Hair follicle dermal papilla cell (primary cell): ENCODE results near the gene PSME1. TPM values are rescaled to one million over a fixed set of nuclear protein-coding genes. Genes with fewer than 3 reads are reported as not detected.

Experiments
- small RNA-seq: library from RNA; depleted of rRNA; stranded (forward); fragments of <200 nt; gene quantifications from one replicate; pipeline ENCODE3, GENCODE V24; 2012
- total RNA-seq: library from RNA; depleted of rRNA; stranded (reverse); fragments of >200 nt; gene quantifications from 2 replicates; pipeline ENCODE4 v1.2.3, GENCODE V29; 2012

Gene PSME1
- 114 and 128 TPM in 2 replicates for total RNA-seq

GRCh38 chr14:24135834-24136683 is at the start of gene PSME1:
PSME1 (plus strand) TSS chr14:24136194; CDS start chr14:24136263, 69 bp downstream.

GRCh38 chr14:24093901-24094840 is 41.8 kb upstream of the PSME1 start, which contains the start of gene PCK2:
PCK2 (plus strand) TSS chr14:24094311; CDS start chr14:24094406, 95 bp downstream.

GRCh38 chr14:24114532-24115421 is 21.2 kb upstream of the PSME1 start, which contains the start of the genes DCAF11 and NRL:
DCAF11 (plus strand) TSS chr14:24114777; CDS start chr14:24115595, 818 bp downstream.
NRL (minus strand) TSS chr14:24114949; CDS start chr14:24082848, 32,101 bp downstream.

GRCh38 chr14:24130380-24130716 is 5.6 kb upstream of the PSME1 start, which contains the start of gene FITM1:
FITM1 (plus strand) TSS chr14:24130659; CDS start chr14:24131564, 905 bp downstream.

GRCh38 chr14:24141097-24141880 is 5.3 kb downstream of the PSME1 start, which contains the start of gene EMC9:
EMC9 (minus strand) TSS chr14:24141591; CDS start chr14:24141304, 287 bp downstream.

GRCh38 chr14:24146453-24146977 is 10.5 kb downstream of the PSME1 start, which contains the start of gene PSME2:
PSME2 (minus strand) TSS chr14:24146610; CDS start chr14:24146581, 29 bp downstream.

GRCh38 chr14:24146978-24147760 is 11.2 kb downstream of the PSME1 start, which contains the start of gene RNF31:
RNF31 (plus strand) TSS chr14:24147498; CDS start chr14:24147699, 201 bp downstream.

GRCh38 chr14:24160850-24161804 is 25.1 kb downstream of the PSME1 start, which contains the start of gene IRF9:
IRF9 (plus strand) TSS chr14:24161265; CDS start chr14:24162145, 880 bp downstream.

GRCh38 chr14:24171422-24172260 is 35.6 kb downstream of the PSME1 start, which contains the start of gene REC8:
REC8 (plus strand) TSS chr14:24172080; CDS start chr14:24172553, 473 bp downstream.

Small RNA genes within 50 kb of the gene (small RNA-seq; reads per million reads assigned to genes)
- gene IPO4 (not detected), gene IRF9 (not detected), gene RNA5SP383 (not detected)

Other genes with a start within 250 kb of the PSME1 start
- 30.2 and 31.8 TPM in 2 replicates for gene DHRS4, start 182.4 kb upstream of the PSME1 start, total RNA-seq
- 6.8 and 8.4 TPM in 2 replicates for gene DHRS4L2, start 147.3 kb upstream of the PSME1 start, total RNA-seq
- under 0.01 TPM in 1 of 2 replicates, not detected in the other for gene CARMIL3, start 84.2 kb upstream of the PSME1 start, total RNA-seq
- not detected in 2 replicates for gene CPNE6, start 64.6 kb upstream of the PSME1 start, total RNA-seq
- gene PCK2, start 41.9 kb upstream of the PSME1 start, total RNA-seq, result 33.0 and 33.9 TPM in 2 replicates
- gene DCAF11, start 21.4 kb upstream of the PSME1 start, total RNA-seq, result 63.8 and 79.8 TPM in 2 replicates
- 0.97 and 1.8 TPM in 2 replicates for gene NRL, start 21.2 kb upstream of the PSME1 start, total RNA-seq
- gene FITM1, start 5.5 kb upstream of the PSME1 start, total RNA-seq, result not detected in 2 replicates
- 5.8 and 8.3 TPM in 2 replicates for gene EMC9, start 5.4 kb downstream of the PSME1 start, total RNA-seq
- 59.1 and 63.8 TPM in 2 replicates for gene PSME2, start 10.4 kb downstream of the PSME1 start, total RNA-seq
- gene RNF31, start 11.3 kb downstream of the PSME1 start, total RNA-seq, result 53.4 and 53.8 TPM in 2 replicates
- 136 and 154 TPM in 2 replicates for gene IRF9, start 25.1 kb downstream of the PSME1 start, total RNA-seq
- 3.5 and 7.5 TPM in 2 replicates for gene REC8, start 35.9 kb downstream of the PSME1 start, total RNA-seq
- 45.1 and 55.2 TPM in 2 replicates for gene IPO4, start 52.6 kb downstream of the PSME1 start, total RNA-seq
- 76.5 and 83.1 TPM in 2 replicates for gene TM9SF1, start 59.2 kb downstream of the PSME1 start, total RNA-seq
- gene TSSK4, start 69.5 kb downstream of the PSME1 start, total RNA-seq, result 0.24 TPM in 1 of 2 replicates, not detected in the other
- 19.1 and 25.4 TPM in 2 replicates for gene CHMP4A, start 77.3 kb downstream of the PSME1 start, total RNA-seq
- gene MDP1, start 79.9 kb downstream of the PSME1 start, total RNA-seq, result 13.1 and 15.1 TPM in 2 replicates
- gene NEDD8, start 96.2 kb downstream of the PSME1 start, total RNA-seq, result 48.7 and 73.2 TPM in 2 replicates
- gene GMPR2, start 96.7 kb downstream of the PSME1 start, total RNA-seq, result 67.0 and 74.5 TPM in 2 replicates
- gene TINF2, start 106.4 kb downstream of the PSME1 start, total RNA-seq, result 68.9 and 75.8 TPM in 2 replicates
- gene TGM1, start 127.0 kb downstream of the PSME1 start, total RNA-seq, result 1.1 and 3.1 TPM in 2 replicates
- 26.1 and 28.4 TPM in 2 replicates for gene RABGGTA, start 135.4 kb downstream of the PSME1 start, total RNA-seq
- gene DHRS1, start 163.6 kb downstream of the PSME1 start, total RNA-seq, result 20.9 and 22.6 TPM in 2 replicates
- 18.5 and 21.7 TPM in 2 replicates for gene NOP9, start 163.7 kb downstream of the PSME1 start, total RNA-seq
- 3.2 and 3.6 TPM in 2 replicates for gene CIDEB, start 171.8 kb downstream of the PSME1 start, total RNA-seq
- gene LTB4R2, start 173.9 kb downstream of the PSME1 start, total RNA-seq, result 6.7 and 7.5 TPM in 2 replicates
- gene LTB4R, start 175.3 kb downstream of the PSME1 start, total RNA-seq, result 1.3 and 2.6 TPM in 2 replicates
- 24.2 and 35.5 TPM in 2 replicates for gene ADCY4, start 198.9 kb downstream of the PSME1 start, total RNA-seq
- gene RIPK3, start 203.8 kb downstream of the PSME1 start, total RNA-seq, result 29.0 and 35.1 TPM in 2 replicates
- gene NFATC4, start 232.0 kb downstream of the PSME1 start, total RNA-seq, result 285 and 343 TPM in 2 replicates